ENCODE results near the gene BBS2.

DNA sequence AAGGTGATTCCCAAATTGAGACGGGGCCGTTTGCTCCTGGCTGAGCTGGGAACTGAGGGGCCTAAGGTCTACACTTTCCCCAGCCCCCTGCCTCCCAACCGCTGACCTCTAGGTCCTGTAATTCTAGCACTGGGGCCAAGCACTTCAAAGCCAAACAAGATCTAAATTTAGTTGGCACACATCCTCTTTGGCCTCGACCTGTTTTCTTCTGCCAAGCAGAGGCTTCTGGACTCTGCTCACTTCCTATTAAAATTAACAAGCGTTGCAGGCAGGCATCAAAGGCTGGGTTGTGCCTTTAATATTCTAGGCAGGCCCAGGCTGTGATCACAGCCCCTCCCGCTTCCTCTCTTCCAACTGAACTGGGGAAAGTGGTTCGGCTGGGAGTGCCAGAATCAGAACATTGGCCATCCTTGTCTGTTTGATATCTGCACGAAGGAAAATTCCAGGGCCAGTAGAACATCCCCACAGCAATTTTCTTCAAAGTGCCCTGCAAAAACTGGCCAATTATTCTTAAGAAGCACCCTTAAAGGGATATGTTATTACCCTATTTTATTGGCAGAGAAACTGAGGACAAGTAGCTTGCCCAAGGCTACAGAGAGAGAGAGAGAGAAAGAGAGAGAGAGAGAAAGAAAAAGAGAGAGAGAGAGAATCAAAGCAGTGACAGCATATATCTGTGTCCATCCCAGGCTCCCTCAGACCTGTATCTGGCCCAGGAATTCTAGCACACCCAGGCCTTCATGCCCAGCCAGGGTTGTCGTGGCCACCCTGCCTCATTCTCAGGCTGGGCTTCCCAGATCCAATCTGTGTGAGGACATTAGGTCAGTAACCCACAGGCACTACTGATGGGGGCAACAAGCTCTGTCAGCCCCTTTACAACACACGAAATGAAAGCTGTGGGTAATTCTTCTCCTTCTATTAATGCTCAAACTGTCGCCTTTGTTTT lies 32.2 kb upstream of the BBS2 start:
- TF ChIP-seq CREB5 (CRISPR knock-in tag; IDR thresholded peaks at IDR 0.05; ENCODE audit: low read depth) (no peak), TCF4 (CRISPR knock-in tag; IDR thresholded peaks at IDR 0.05; ENCODE audit: borderline replicate concordance) (no peak), ZFP30 (CRISPR knock-in tag; IDR thresholded peaks at IDR 0.05) (no peak), CSRNP3 (CRISPR knock-in tag; IDR thresholded peaks at IDR 0.05) (no peak), RARB (CRISPR knock-in tag; IDR thresholded peaks at IDR 0.05) (no peak), PPARA (CRISPR knock-in tag; IDR thresholded peaks at IDR 0.05; ENCODE audit: borderline replicate concordance) (no peak), OSR1 (CRISPR knock-in tag; IDR thresholded peaks at IDR 0.05) (no peak), ZNF70 (CRISPR knock-in tag; IDR thresholded peaks at IDR 0.05) (no peak), ZNF565 (CRISPR knock-in tag; conservative IDR thresholded peaks at IDR 0.05; ENCODE audit: low read depth) (no peak), BACH2 (CRISPR knock-in tag; IDR thresholded peaks at IDR 0.05; ENCODE audit: borderline replicate concordance) (no peak), GLIS3 (CRISPR knock-in tag; IDR thresholded peaks at IDR 0.05) (no peak), ARNTL (CRISPR knock-in tag; IDR thresholded peaks at IDR 0.05; ENCODE audit: borderline replicate concordance, low read depth) (no peak)
- TF ChIP-seq, protein P1, sequence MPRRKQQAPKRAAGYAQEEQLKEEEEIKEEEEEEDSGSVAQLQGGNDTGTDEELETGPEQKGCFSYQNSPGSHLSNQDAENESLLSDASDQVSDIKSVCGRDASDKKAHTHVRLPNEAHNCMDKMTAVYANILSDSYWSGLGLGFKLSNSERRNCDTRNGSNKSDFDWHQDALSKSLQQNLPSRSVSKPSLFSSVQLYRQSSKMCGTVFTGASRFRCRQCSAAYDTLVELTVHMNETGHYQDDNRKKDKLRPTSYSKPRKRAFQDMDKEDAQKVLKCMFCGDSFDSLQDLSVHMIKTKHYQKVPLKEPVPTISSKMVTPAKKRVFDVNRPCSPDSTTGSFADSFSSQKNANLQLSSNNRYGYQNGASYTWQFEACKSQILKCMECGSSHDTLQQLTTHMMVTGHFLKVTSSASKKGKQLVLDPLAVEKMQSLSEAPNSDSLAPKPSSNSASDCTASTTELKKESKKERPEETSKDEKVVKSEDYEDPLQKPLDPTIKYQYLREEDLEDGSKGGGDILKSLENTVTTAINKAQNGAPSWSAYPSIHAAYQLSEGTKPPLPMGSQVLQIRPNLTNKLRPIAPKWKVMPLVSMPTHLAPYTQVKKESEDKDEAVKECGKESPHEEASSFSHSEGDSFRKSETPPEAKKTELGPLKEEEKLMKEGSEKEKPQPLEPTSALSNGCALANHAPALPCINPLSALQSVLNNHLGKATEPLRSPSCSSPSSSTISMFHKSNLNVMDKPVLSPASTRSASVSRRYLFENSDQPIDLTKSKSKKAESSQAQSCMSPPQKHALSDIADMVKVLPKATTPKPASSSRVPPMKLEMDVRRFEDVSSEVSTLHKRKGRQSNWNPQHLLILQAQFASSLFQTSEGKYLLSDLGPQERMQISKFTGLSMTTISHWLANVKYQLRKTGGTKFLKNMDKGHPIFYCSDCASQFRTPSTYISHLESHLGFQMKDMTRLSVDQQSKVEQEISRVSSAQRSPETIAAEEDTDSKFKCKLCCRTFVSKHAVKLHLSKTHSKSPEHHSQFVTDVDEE (CRISPR knock-in tag; IDR thresholded peaks at IDR 0.05) = no peak
- TF ChIP-seq, protein P2, sequence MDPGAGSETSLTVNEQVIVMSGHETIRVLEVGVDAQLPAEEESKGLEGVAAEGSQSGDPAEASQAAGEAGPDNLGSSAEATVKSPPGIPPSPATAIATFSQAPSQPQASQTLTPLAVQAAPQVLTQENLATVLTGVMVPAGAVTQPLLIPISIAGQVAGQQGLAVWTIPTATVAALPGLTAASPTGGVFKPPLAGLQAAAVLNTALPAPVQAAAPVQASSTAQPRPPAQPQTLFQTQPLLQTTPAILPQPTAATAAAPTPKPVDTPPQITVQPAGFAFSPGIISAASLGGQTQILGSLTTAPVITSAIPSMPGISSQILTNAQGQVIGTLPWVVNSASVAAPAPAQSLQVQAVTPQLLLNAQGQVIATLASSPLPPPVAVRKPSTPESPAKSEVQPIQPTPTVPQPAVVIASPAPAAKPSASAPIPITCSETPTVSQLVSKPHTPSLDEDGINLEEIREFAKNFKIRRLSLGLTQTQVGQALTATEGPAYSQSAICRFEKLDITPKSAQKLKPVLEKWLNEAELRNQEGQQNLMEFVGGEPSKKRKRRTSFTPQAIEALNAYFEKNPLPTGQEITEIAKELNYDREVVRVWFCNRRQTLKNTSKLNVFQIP (CRISPR knock-in tag; IDR thresholded peaks at IDR 0.05; ENCODE audit: borderline replicate concordance, low read depth) = no peak
